Measurements from ENCODE around the gene MRPL42.

DNA sequence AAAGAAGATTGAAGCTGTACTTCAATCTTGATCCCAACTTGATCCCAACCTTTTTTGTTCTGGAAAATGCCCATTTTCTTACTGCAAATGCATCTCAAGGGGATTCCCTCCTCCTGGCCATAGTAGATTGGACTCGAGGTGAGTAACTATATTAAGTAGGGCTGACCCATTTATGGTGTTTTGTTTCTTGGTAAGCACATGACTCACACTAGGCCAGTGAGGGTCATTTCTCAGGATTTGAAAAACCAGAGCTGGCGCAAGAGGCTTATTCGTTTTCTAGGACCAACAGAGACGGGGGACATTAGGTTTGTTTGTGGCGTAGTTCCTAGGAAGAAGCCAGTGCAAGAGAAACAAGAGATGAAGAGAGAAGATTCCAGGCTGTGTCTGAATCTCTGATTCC, 51.4 kb downstream of the MRPL42 start:
- TF ChIP-seq POLR2AphosphoS5 (IDR thresholded peaks at IDR 0.05; ENCODE audit: low read depth, low read length) (no peak), FOXP2 (optimal IDR thresholded peaks at IDR 0.05; ENCODE audit: borderline replicate concordance, extremely low read depth, extremely low read length, insufficient read depth) (no peak), SIN3A (IDR thresholded peaks at IDR 0.05; ENCODE audit: borderline replicate concordance, insufficient read depth, low read length) (no peak), TAF1 (IDR thresholded peaks at IDR 0.05; ENCODE audit: borderline replicate concordance, insufficient read depth, low read length) (no peak)
- TF ChIP-seq, protein P1, sequence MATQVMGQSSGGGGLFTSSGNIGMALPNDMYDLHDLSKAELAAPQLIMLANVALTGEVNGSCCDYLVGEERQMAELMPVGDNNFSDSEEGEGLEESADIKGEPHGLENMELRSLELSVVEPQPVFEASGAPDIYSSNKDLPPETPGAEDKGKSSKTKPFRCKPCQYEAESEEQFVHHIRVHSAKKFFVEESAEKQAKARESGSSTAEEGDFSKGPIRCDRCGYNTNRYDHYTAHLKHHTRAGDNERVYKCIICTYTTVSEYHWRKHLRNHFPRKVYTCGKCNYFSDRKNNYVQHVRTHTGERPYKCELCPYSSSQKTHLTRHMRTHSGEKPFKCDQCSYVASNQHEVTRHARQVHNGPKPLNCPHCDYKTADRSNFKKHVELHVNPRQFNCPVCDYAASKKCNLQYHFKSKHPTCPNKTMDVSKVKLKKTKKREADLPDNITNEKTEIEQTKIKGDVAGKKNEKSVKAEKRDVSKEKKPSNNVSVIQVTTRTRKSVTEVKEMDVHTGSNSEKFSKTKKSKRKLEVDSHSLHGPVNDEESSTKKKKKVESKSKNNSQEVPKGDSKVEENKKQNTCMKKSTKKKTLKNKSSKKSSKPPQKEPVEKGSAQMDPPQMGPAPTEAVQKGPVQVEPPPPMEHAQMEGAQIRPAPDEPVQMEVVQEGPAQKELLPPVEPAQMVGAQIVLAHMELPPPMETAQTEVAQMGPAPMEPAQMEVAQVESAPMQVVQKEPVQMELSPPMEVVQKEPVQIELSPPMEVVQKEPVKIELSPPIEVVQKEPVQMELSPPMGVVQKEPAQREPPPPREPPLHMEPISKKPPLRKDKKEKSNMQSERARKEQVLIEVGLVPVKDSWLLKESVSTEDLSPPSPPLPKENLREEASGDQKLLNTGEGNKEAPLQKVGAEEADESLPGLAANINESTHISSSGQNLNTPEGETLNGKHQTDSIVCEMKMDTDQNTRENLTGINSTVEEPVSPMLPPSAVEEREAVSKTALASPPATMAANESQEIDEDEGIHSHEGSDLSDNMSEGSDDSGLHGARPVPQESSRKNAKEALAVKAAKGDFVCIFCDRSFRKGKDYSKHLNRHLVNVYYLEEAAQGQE (IDR thresholded peaks at IDR 0.05; ENCODE audit: insufficient read depth in 1 of 2, low read depth in 2 of 2, low read length in 2 of 2), result no peak

All from PFSK-1 (cell line).